Nucleus accumbens (tissue), 56 donors: Measurements from ENCODE around the gene ZNF69.
"Not testable (repeated sequence)": the region's sequence is repeated elsewhere in the genome, so short reads cannot be mapped to it uniquely, and the experiment has no call there.

ENCODE experiments used
- DNase-seq, 56 donors: peaks; one replicate each; lab custom pipeline; 2025; lab: John Stamatoyannopoulos, UW

The ZNF69 gene

DNA sequence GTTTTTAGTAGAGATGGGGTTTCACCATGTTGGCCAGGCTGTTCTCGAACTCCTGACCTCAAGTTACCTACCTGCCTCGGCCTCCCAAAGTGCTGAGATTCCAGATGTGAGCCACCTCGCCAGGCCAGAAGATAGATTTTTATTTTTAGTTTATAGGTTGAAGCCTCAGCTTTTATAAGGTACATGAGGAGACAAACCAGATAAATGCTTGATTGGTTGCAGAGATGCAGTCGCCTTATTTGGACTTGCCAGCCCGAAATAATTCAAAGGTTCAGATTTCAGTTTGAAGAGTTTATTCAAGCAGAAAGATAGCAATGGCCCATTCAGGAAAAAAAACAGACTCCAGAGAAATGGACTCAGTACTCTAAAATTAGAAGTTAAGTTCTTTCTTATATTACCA is 3.1 kb downstream of the ZNF69 start:
- no peak for DNase-seq

DNA sequence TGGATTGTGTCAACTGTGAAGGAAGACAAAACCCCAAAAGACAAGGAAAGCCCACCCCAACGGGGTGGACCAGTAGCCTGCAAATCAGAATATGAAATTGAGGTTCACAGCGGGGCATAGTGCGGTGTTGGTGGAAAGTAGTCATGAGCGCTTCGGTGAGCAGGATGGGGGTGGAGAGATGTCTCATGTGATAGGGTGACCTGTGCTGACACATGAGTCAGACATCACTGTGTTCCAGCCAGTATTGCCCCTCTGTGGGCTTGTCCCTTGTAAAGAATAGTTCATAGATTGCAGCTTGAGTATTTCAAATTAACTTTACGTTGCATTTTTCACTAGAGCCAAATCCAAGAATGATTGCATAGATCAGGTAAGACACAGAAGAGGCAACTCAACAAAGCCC is 7.3 kb downstream of the ZNF69 start:
- no peak for DNase-seq

DNA sequence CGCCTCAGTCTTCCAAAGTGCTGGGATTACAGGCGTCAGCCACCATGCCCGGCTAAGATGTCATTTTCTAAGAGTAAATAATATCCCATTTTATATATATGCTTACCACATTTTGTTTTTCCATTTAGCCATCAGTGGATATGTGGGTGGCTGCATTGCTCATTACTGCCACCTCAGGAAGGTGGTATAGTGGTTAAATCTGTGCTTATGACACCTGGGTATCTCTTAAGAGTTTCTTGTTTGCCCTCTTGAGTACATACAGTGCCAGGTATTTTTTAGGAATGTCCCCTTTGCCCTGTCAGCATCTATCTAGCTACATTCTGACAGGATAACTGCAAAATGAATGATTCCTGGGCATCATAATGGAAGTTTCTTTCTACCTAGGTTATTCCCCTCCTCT is 14.6 kb downstream of the ZNF69 start:
- no peak for DNase-seq

DNA sequence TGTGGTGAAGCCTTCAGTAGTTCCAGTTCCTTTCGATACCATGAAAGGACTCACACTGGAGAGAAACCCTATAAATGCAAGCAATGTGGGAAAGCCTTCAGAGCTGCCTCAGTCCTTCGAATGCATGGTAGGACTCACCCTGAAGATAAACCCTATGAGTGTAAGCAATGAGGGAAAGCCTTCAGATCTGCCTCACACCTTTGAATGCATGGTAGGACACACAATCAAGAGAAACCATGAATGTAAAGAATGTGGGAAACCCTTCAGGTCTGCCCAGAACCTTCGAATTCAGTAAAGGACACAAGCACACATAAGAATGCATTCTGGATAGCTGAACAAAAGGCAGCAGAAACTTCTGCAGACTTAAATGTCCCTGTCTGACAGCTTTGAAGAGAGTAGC is 18.3 kb downstream of the ZNF69 start:
- no peak for DNase-seq

DNA sequence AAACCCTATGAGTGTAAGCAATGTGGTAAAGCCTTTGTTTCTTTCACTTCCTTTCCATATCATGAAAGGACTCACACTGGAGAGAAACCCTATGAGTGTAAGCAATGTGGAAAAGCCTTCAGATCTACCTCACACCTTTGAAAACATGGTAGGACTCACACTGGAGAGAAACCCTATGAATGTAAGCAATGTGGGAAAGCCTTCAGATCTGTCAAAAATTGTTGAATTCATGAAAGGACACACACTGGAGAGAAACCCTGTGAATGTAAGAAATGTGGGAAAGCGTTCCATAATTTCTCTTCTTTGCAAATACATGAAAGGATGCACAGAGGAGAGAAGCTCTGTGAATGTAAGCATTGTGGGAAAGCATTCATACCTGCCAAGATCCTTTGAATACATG is 24.4 kb downstream of the ZNF69 start:
- DNase-seq: not testable (repeated sequence)

DNA sequence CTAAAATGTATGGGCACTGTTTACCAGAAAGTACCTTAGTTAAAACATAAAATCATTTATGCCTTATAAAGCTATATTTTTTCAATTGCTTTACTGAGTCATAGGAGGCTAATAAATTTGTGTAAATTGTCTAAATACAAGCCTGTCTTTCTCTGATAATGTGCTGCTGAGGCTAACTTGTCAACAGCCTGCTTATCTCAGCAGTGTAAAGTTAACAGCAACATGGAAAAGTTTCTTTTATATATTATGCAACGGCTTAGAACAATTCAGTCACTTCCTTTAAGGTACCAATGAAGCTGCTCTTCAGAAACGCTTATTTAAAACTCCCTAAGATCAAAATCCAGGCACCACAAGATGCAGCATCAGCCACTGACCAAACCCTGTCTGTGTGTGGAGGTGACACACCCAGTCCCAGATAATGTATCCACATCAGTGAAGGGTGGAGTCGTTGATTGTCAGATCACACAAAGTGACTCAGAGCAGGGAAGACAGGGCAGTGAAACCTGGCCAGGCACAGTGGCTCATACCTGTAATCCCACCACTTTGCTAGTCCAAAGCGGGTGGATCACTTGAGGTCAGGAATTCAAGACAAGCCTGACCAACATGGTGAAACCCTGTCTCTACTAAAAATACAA is 27.0 kb downstream of the ZNF69 start:
- DNase-seq: not testable (repeated sequence)

DNA sequence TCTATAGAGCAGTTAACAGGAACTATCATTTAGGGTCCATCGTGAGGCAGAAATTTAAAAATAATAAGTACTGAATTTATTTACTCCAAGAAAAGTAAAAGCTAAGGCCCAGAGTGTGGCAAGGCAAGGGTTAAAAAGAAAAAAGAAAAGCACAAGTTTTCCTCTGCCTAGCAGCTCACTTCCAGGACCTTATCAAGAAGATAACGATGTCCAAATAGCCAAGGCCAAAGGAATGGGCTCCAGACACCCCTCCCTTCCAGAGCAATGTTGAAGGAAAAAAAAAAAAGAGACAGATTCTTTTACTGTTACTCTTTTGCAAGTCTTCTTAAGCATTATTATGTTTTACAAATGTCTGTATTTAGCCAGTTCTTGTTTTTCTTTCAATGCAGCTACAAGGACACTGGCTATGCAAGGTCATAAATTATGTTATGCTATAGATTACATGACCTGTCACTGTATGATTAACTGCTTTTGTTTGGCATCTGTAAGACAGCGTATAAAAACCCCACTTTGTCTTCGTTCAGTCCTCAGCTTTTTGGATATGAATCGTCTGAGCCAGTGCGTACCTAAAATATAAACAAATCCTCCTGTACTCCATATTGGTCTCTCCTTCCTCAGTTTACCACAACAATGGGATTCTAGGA is 34.4 kb downstream of the ZNF69 start:
- DNase-seq: no peak

DNA sequence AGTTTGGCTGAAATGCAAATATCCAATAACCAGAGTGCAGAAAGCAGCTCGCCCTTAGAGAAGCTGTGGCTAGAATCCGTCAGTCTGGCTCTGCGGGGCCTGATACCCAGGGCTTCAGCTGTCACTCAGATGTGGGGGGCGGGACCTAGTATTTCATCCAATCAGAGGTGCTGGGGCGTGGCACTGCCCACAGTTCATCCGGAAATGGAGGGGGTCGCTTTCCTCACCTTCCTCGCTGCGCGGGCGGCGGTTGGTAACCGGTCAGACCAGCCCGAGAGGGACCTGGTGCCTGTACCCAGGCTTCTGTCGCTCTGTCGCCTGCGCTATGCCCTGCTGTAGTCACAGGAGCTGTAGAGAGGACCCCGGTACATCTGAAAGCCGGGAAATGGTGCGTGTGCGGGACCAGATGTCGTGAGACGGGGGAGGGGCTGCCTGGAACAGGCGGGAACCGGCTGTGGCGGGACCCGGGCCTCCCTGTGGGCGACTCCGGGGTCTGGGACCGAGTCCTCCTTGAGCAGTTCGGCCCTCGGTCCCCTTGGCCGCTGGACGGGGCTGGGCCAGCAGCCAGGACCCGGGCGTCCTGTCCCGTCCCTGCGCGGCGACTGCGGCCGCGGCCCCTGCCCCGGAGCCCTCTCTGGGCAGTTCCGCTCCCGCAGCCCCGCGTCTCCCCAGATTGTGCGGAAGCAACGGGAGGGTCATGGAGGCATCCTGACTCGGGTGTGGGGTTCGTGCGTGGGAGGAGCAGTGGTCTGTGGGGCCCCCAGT is 37.5 kb downstream of the ZNF69 start, which contains the start of gene ZNF700:
ZNF700 (plus strand) TSS at position 222 of the 765 bp plus-strand sequence; CDS start at position 326, 104 bp downstream.
- DNase-seq: peak; percentile 60 to 97 (median 88)

DNA sequence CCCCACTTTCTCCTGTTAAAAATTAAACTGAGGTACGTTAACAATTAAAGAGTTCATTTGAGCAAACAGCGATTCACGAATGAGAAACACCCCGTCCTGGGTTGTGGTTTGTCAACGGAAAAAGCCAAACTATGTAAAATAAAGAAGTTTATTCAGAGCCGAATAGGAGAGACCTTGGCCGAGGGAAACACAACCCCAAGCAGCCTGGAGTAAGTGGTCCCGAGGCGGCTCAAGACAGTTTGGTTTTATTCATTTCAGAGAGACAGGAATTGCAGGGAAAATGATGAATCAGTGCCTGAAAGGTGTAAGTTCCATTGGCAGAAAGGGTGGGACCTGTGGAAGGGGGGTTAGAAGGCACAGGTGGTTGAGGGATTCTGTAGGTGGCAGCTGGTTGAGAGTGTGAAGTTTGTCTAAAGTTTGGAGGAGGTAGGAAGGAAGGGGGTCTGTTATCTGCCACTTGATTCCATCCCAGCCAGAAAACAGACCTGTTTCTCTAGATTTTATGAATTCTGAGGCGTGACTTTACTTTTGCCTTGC is 38.1 kb downstream of the ZNF69 start:
- DNase-seq: not testable (repeated sequence)

DNA sequence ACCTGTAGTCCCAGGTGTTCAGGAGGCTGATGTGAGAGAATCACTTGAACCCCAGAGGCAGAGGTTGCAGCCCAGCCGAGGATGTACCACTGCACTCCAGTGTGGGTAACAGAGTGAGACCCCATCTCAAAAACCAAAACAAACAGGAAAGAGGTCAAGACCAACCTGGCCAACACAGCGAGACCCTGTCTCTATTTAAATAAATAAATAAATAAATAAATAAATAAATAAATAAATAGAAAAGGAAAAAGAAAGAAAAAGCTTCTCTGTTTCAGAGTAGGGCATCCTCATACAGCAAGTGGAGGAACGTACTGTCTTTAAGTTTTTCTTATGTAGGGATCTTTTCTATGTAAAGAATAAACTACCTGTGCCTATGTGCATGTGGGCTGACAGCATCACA is 39.6 kb downstream of the ZNF69 start:
- no peak for DNase-seq

DNA sequence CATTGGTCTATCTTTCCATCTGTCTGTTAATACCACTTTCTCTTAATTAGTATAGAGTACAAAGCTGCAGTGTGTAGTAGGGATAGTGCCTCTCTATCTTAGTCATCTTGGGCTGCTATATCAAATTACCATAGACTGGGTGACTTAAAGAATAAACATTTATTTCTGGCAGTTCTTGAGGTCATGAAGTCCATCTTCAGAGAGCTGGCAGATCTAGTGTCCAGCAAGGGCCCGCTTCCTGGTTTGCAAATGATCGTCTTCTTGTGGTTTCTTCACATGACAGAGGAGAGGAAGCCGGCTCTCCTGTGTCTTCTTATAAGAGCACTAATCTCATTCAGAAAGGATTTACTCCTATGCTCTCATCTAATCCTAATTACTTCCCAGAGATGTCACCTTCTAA is 43.5 kb downstream of the ZNF69 start:
- DNase-seq: peak in 1 of 56 donors; percentile 2

DNA sequence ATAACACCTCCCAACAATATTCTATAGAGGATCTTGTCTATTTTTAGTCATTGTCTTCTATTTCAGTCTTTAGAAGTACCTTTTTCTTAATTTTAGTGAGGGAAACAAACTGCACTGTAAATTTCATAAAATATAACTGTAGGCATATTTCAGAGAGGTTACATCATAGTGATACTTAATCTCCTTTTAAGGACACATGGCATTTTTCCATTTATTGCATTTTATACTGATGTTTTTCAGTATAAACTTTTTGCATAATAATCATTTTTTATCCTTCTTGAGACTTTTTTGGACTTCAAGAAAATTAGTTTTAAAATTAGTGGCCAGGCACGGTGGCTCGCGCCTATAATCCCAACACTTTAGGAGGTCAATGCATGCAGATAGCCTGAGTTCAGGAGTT is 43.9 kb downstream of the ZNF69 start:
- DNase-seq: no peak

DNA sequence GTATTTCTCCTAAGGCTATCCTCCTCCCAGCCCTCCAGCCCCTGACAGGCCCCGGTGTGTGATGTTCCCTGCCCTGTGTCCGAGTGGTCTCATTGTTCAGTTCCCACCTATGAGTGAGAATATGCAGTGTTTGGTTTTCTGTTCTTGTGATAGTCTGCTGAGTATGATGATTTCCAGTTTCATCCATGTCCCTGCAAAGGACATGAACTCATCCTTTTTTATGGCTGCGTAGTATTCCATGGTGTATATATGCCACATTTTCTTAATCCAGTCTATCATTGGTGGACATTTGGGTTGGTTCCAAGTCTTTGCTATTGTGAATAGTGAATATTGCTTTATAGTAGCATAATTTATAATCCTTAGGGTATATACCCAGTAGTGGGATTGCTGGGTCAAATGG is 48.2 kb downstream of the ZNF69 start:
- DNase-seq: not testable (repeated sequence)

DNA sequence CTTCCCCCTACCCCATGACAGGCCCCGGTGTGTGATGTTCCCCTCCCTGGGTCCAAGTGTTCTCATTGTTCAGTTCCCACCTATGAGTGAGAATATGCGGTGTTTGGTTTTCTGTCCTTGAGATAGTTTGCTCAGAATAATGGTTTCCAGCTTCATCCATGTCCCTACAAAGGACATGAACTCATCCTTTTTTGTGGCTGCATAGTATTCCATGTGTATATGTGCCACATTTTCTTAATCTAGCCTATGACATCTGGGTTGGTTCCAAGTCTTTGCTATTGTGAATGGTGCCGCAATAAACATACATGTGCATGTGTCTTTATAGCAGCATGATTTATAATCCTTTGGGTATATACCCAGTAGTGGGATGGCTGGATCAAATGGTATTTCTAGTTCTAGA is 50.8 kb downstream of the ZNF69 start:
- not testable (repeated sequence) for DNase-seq

DNA sequence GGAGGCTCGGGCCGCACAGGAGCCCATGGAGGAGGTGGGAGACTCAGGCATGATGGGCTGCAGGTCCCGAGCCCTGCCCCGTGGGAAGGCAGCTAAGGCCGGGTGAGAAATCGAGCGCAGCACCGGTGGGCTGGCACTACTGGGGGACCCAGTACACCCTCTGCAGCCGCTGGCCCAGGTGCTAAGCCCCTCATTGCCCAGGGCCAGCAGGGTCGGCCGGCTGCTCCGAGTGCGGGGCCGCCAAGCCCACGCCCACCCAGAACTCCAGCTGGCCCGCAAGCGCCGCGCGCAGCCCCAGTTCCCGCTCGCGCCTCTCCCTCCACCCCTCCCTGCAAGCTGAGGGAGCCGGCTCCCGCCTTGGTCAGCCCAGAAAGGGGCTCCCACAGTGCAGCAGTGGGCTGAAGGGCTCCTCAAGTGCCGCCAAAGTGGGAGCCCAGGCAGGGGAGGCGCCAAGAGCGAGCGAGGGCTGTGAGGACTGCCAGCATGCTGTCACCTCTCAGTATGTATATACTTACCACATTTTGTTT is 53.8 kb downstream of the ZNF69 start:
- DNase-seq: not testable (repeated sequence)

DNA sequence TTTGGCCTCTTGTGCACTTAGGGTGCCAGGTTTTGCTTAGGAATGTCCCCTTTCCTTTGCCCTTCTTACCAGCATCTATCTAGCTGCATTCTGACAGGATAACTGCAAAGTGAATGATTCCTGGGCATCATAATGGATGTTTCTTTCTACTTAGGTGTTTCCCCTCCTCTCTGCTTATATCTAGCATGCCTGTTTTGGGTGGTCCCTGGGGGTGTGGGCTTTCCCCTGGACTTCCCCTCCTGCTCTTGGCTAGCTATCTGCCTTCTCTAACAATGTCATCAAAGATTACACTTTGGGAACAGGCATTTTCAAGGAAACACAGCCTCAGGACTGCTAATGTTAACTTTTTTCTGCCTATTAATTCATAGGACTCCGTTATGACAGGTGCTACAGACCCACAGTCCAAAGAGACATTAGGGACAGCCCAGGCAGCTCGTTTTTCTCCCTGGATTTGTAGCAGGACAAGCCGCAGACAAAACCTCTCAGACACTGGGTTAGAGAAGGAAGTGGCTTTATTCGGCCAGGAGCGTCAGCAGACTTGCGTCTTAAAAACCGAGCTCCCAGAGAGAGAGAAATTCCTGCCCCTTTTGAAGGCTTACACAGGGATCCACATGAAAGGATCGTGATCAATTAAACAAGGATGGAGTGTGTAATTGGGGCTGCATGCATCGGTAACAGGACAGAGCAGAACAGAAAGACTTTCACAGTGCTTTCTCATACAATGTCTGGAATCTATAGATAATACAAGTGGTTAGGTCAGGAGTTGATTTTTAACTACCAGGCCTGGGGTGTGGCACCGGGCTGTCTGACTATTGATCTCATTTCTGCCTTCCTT is 54.6 kb downstream of the ZNF69 start:
- DNase-seq: no peak

DNA sequence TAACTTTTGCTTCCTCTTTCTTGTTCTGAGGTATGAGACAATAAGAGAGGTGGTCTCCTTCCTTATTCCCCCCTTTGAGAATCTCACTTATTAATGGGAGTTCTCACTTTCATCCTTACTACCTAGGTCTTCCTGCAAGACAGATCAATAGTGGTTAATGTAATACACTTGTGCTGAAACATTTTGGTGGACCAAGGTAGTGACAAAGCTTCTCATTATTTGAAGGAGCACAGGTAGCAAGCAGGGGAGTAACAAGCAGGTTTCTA is 55.2 kb downstream of the ZNF69 start:
- DNase-seq: no peak

DNA sequence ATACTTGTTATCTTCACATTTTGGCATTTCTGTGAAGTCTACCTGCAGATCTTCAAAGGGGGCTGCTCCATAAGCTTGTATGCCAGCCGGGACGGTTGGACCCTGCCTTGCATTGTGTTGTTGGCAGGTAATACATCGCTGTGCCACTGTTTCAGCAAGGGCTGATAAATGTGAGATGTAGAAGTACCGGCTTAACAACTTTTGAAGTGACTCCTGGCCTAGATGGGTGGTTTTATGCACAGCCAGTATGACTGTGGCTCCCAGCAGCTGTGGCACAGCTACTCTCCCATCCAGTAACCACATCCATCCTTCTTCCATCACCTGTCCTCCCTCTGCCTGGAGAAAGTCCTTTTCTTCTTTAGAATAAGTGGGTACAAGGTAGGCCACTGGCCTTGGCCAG is 57.1 kb downstream of the ZNF69 start:
- no peak for DNase-seq

DNA sequence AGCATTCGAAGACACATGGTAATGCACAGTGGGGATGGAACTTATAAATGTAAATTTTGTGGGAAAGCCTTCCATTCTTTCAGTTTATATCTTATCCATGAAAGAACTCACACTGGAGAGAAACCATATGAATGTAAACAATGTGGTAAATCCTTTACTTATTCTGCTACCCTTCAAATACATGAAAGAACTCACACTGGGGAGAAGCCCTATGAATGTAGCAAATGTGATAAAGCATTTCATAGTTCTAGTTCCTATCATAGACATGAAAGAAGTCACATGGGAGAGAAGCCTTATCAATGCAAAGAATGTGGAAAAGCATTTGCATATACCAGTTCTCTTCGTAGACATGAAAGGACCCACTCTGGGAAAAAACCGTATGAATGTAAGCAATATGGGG is 61.1 kb downstream of the ZNF69 start:
- DNase-seq: no peak

DNA sequence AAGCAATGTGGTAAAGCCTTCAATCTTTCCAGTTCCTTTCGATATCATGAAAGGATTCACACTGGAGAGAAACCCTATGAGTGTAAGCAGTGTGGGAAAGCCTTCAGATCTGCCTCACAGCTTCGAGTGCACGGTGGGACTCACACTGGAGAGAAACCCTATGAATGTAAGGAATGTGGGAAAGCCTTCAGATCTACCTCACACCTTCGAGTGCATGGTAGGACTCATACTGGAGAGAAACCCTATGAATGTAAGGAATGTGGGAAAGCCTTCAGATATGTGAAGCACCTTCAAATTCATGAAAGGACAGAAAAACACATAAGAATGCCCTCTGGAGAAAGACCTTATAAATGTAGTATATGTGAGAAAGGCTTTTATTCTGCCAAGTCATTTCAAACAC is 61.6 kb downstream of the ZNF69 start:
- no peak for DNase-seq
